CD4-positive, alpha-beta memory T cell (primary cell): Measurements from ENCODE around the gene STIM1. TPM values are rescaled to one million over a fixed set of nuclear protein-coding genes. Genes with fewer than 3 reads are reported as not detected.

Experiments used
- CTCF ChIA-PET: fragments of 350-600 bp; sonication (Branson Sonifier 250); formaldehyde crosslinking; loops from one replicate; lab custom pipeline; 2021; ENCODE audit warnings: inconsistent platforms; ENCODE audit not compliant: partially characterized antibody; lab: Charles Lee
- POLR2A ChIA-PET: fragments of 350-600 bp; sonication (Branson Sonifier 250); formaldehyde crosslinking; loops from one replicate; lab custom pipeline; 2021; ENCODE audit not compliant: partially characterized antibody; lab: Charles Lee
- DNase-seq, 5 donors: peaks; one replicate each; pipeline versions ENCODE4 v3.0.0 to v3.0.0-alpha.2; 2020 to 2022; ENCODE audit warnings: mixed read lengths in 1 of 5
- H3K27ac ChIP-seq: one replicate; pipeline ENCODE4 v1.7.0; 2013; ENCODE audit warnings: low read depth, low read length
- H3K27me3 ChIP-seq: 2 replicates; pipeline ENCODE4 v1.7.0; 2013; ENCODE audit warnings: mild to moderate bottlenecking, low read length, moderate library complexity; ENCODE audit not compliant: insufficient read depth
- H3K36me3 ChIP-seq: 2 replicates; pipeline ENCODE4 v1.7.0; 2013; ENCODE audit warnings: mild to moderate bottlenecking, low read length, moderate library complexity; ENCODE audit not compliant: insufficient read depth
- H3K4me1 ChIP-seq: 2 replicates; pipeline ENCODE4 v1.7.0; 2013; ENCODE audit warnings: mild to moderate bottlenecking, low read length, moderate library complexity; ENCODE audit not compliant: insufficient read depth
- H3K4me3 ChIP-seq, 2 donors: one replicate each; pipeline ENCODE4 v1.7.0; 2013; ENCODE audit warnings: low read length in 2 of 2, mild to moderate bottlenecking in 1 of 2
- H3K9me3 ChIP-seq, 2 donors: one replicate each; pipeline ENCODE4 v1.7.0; 2013; ENCODE audit warnings: low read length in 2 of 2, control low read depth in 1 of 2; ENCODE audit not compliant: control insufficient read depth in 1 of 2
- H3K27ac Mint-ChIP-seq, 7 donors: one replicate each; pipeline ENCODE4 v1.8.0; 2020 to 2021; ENCODE audit warnings: mixed read lengths in 7 of 7, mild to moderate bottlenecking in 6 of 7, inconsistent platforms in 3 of 7, moderate library complexity in 3 of 7
- H3K27me3 Mint-ChIP-seq, 2 donors: one replicate each; pipeline ENCODE4 v1.8.0; 2020 to 2021; ENCODE audit warnings: mixed read lengths in 2 of 2
- H3K36me3 Mint-ChIP-seq, 2 donors: one replicate each; pipeline ENCODE4 v1.8.0; 2020 to 2021; ENCODE audit warnings: mixed read lengths in 2 of 2, inconsistent platforms in 1 of 2, mild to moderate bottlenecking in 1 of 2
- H3K4me1 Mint-ChIP-seq, 4 donors: one replicate each; pipeline ENCODE4 v1.8.0; 2020 to 2021; ENCODE audit warnings: mixed read lengths in 4 of 4, mild to moderate bottlenecking in 1 of 4
- H3K4me3 Mint-ChIP-seq, 8 donors: one replicate each; pipeline ENCODE4 v1.8.0; 2020 to 2021; ENCODE audit warnings: mixed read lengths in 8 of 8, mild to moderate bottlenecking in 7 of 8, moderate library complexity in 6 of 8, inconsistent platforms in 3 of 8
- H3K9me3 Mint-ChIP-seq, 8 donors: one replicate each; pipeline ENCODE4 v1.8.0; 2020 to 2021; ENCODE audit warnings: mixed read lengths in 8 of 8, mild to moderate bottlenecking in 5 of 8, inconsistent platforms in 3 of 8, moderate library complexity in 1 of 8
- intact Hi-C: fragments of 100-400 bp; cut with micrococcal nuclease; formaldehyde crosslinking; loops from one replicate; pipeline ENCODE4 v1.15.1; 2023
- polyA plus RNA-seq, 2 donors: library from polyadenylated mRNA; unstranded; fragments of 300-500 nt; fragmentation: Illumina TruSeq; gene quantifications; one replicate each; pipeline ENCODE4 v1.2.3, GENCODE V29; 2021
- total RNA-seq, 2 experiments: library from RNA; stranded (reverse); gene quantifications; one replicate each; pipeline ENCODE4 v1.2.3, GENCODE V29; 2021

The STIM1 gene
- total and polyA plus RNA-seq, 4 experiments from 2014 or later, result 27.7 to 87.4 (median 65.5) TPM

GRCh38 chr11:3925513-3925912, 70.0 kb downstream of the STIM1 start:
- Histone ChIP-seq H3K27me3 (no peaks in the 10 kb centered on the region), H3K27ac (no peak overlapping the region), H3K4me1 (peaks cover 29% of the 10 kb centered on the region), H3K36me3 (peaks cover 4% of the 10 kb centered on the region), H3K4me3 (no peak overlapping the region), H3K9me3 (no peaks in the 10 kb centered on the region)
- no peak for DNase-seq
- Mint-ChIP-seq H3K27me3 (no peaks in the 10 kb centered on the region), H3K9me3 (no peaks in the 10 kb centered on the region), H3K4me1 (peaks cover 26 to 48% (median 38%) of the 10 kb centered on the region in 4 donors), H3K36me3 (peaks cover 2 to 10% of the 10 kb centered on the region in 2 donors), H3K4me3 (no peak overlapping the region), H3K27ac (no peak overlapping the region)
- intact Hi-C loops, result no loop called here
- ChIA-PET CTCF (interaction anchor here (1.1 to 4.0 kb wide), 9 partner anchors 11 to 148 kb away, joined by 3 to 24 read pairs (median 4); partner anchors contain the start of genes RHOG and STIM1), POLR2A (interaction anchor here (0.6 to 2.1 kb wide), 6 partner anchors 15 to 76 kb away, joined by 3 to 9 read pairs (median 3); partner anchors contain the start of gene STIM1)

DNA sequence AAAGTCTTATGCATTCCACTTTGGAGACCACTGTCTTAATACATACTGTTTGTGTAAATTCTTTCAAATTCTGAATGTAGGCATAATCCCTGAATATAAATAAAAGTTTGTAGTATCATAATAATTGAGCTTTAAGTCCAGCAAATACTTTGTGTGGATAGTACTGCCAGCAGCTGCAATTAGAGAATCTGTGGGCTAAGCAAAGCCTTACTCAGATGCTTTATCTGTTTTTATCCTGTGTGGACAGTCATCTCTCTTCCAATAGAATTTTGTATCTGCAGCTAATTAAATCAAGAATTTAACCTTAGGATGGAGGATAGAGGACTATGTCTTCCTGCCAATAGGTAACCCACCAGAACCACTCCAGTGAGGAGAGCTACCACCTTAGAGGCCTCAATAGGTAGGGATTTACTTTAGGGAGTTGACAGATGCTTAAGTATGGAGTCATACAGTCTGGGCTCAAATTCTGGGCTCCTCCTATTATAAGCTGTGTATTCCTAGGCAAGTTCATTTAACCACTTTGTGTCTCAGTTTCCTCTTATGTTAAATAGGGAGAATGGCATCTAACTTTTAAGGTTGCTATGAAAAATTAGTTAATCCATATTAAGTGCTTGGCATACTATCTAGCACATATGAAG, 71.1 kb downstream of the STIM1 start:
- H3K4me1 ChIP-seq, result peaks cover 19% of the 10 kb centered on the region
- no peaks in the 10 kb centered on the region for H3K27me3 ChIP-seq
- Mint-ChIP-seq H3K27me3 (no peaks in the 10 kb centered on the region), H3K4me3 (no peak overlapping the region), H3K4me1 (peaks cover 29 to 47% (median 36%) of the 10 kb centered on the region in 4 donors), H3K36me3 (peaks cover 2 to 15% of the 10 kb centered on the region in 2 donors), H3K27ac (peak overlapping the region in 5 of 7 donors; percentile 22 to 81 (median 61)), H3K9me3 (no peaks in the 10 kb centered on the region)
- DNase-seq, result no peak
- H3K36me3 ChIP-seq, result peaks cover 4% of the 10 kb centered on the region
- no peak overlapping the region for H3K27ac ChIP-seq
- CTCF ChIA-PET, result interaction anchor here (0.7 to 4.0 kb wide), 19 partner anchors 8 to 147 kb away, joined by 3 to 24 read pairs (median 3); partner anchors contain the start of genes RHOG and STIM1
- POLR2A ChIA-PET, result interaction anchor here (0.6 to 2.1 kb wide), 10 partner anchors 9 to 137 kb away, joined by 3 to 9 read pairs (median 3); partner anchors contain the start of gene STIM1
- no peaks in the 10 kb centered on the region for H3K9me3 ChIP-seq
- H3K4me3 ChIP-seq, result no peak overlapping the region
- intact Hi-C loops, result loop anchor here (1.0 kb wide), 1 partner anchor 146 kb away; no protein-coding TSS in a partner anchor

DNA sequence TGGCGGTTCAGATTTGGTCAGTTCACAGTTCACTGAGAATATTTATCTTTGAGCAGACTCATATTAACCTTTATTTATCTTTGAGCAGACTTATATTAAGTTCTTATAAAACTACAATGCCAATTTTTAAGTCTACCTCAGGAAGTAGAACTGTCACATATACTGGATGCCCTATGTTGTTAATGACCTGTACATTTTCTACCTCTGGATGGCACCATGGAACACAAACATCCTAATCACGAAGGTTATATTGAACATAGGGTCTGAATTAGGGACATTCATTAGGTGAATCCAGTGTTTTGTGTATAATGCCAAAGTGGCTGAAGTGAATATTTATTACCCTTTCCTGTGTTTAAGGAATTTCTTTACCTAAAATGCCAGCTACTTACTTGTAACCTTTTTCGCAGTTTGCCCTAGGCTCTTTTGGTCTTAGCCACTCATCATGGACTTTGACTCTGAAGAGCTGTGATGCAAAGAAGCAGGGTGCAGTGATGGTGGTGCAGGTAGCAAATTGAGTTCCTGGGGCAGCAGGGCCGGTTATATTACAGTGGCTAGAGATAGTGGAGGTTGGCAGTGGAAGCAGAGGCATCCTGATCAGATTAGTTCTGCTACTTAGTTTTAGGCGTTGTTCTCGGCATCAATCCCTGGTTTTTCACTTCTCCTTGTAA, 71.8 kb downstream of the STIM1 start:
- peaks cover 26 to 51% (median 33%) of the 10 kb centered on the region in 4 donors for H3K4me1 Mint-ChIP-seq

DNA sequence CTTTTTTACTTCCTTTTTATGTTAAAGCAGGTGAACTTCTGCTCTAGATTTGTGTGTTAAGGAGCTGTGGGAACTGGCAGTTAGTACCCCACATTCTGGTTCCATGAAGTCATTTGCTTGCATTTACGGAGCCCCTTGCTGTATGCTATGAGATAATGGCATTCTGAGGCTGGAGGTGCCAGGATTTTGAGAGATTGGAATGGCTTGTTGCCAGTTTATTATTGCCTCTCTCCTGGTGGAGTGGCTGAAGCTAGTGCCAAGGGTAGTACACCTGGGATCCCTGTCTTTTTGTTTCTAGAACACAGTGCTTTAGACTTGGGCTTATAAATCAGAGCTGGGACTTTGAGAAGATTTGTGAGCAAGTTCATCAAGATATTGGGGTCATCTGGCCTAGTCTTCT, 73.8 kb downstream of the STIM1 start:
- no peak overlapping the region for H3K27ac ChIP-seq
- no peaks in the 10 kb centered on the region for H3K27me3 ChIP-seq
- CTCF ChIA-PET, result interaction anchor here (2.1 kb wide), 1 partner anchor 88 kb away, joined by 4 read pairs; no protein-coding TSS in a partner anchor
- no peak for DNase-seq
- no peak overlapping the region for H3K4me3 ChIP-seq
- peaks cover 4% of the 10 kb centered on the region for H3K36me3 ChIP-seq
- H3K27ac Mint-ChIP-seq, result peak overlapping the region in 3 of 7 donors; percentile 12 to 69 (median 37)
- intact Hi-C loops, result no loop called here
- H3K27me3 Mint-ChIP-seq, result no peaks in the 10 kb centered on the region
- H3K9me3 Mint-ChIP-seq, result no peaks in the 10 kb centered on the region
- H3K36me3 Mint-ChIP-seq, result peaks cover 0 to 15% of the 10 kb centered on the region in 2 donors
- POLR2A ChIA-PET, result interaction anchor here (1.6 kb wide), 1 partner anchor 13 kb away, joined by 6 read pairs; no protein-coding TSS in a partner anchor
- H3K9me3 ChIP-seq, result no peaks in the 10 kb centered on the region
- no peak overlapping the region for H3K4me3 Mint-ChIP-seq
- H3K4me1 Mint-ChIP-seq, result peaks cover 37 to 66% (median 44%) of the 10 kb centered on the region in 4 donors
- peaks cover 35% of the 10 kb centered on the region for H3K4me1 ChIP-seq

More for the DNA sequence above, 71.8 kb downstream of the STIM1 start:
- intact Hi-C loops, result loop anchor here (1.0 kb wide), 1 partner anchor 145 kb away; no protein-coding TSS in a partner anchor
- no peak overlapping the region for H3K27ac ChIP-seq
- Mint-ChIP-seq H3K4me3 (no peak overlapping the region), H3K9me3 (no peaks in the 10 kb centered on the region), H3K36me3 (peaks cover 2 to 14% of the 10 kb centered on the region in 2 donors), H3K27ac (peak overlapping the region in 5 of 7 donors; percentile 9 to 66 (median 61)), H3K27me3 (no peaks in the 10 kb centered on the region)
- H3K36me3 ChIP-seq, result peaks cover 4% of the 10 kb centered on the region
- no peaks in the 10 kb centered on the region for H3K9me3 ChIP-seq
- H3K27me3 ChIP-seq, result no peaks in the 10 kb centered on the region
- H3K4me3 ChIP-seq, result no peak overlapping the region
- ChIA-PET CTCF (interaction anchor here (0.7 to 4.0 kb wide), 17 partner anchors 9 to 146 kb away, joined by 3 to 24 read pairs (median 4); partner anchors contain the start of genes RHOG and STIM1), POLR2A (interaction anchor here (0.6 to 2.1 kb wide), 9 partner anchors 10 to 137 kb away, joined by 3 to 9 read pairs (median 3); partner anchors contain the start of gene STIM1)
- peaks cover 18% of the 10 kb centered on the region for H3K4me1 ChIP-seq
- no peak for DNase-seq

DNA sequence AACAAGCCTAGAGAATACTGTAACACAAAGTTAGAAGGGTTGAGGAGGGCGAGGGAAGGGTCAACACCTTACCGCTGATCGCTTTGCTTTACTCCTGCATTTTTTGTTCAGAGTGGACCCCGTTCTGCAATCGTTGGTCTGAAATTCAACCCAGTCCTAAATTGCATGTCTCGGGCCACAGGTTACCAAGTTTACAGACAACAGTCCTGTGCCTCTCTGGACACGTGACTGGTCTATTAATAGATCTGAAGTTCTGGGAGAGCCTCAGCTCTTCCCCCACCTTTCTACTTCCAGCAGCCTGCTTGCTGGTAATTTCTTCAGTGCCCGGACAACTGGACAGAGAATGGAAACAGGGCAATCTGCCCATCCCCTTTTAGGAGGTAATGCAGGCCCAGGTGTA, 74.2 kb downstream of the STIM1 start:
- ChIA-PET POLR2A (interaction anchor here (0.9 to 1.6 kb wide), 3 partner anchors 12 to 88 kb away, joined by 3 to 6 read pairs (median 3); partner anchors contain the start of genes RHOG and STIM1), CTCF (interaction anchor here (1.1 to 2.2 kb wide), 3 partner anchors 14 to 143 kb away, joined by 3 to 11 read pairs (median 4); no protein-coding TSS in a partner anchor)
- Histone ChIP-seq H3K27me3 (no peaks in the 10 kb centered on the region), H3K4me3 (no peak overlapping the region), H3K27ac (no peak overlapping the region), H3K36me3 (peaks cover 4% of the 10 kb centered on the region), H3K9me3 (no peaks in the 10 kb centered on the region), H3K4me1 (peaks cover 39% of the 10 kb centered on the region)
- Mint-ChIP-seq H3K27me3 (no peaks in the 10 kb centered on the region), H3K4me3 (no peak overlapping the region), H3K36me3 (peaks cover 0 to 15% of the 10 kb centered on the region in 2 donors), H3K4me1 (peaks cover 41 to 70% (median 48%) of the 10 kb centered on the region in 4 donors), H3K27ac (peak overlapping the region in 2 of 7 donors; percentile 37 to 69), H3K9me3 (no peaks in the 10 kb centered on the region)
- DNase-seq, result no peak
- intact Hi-C loops, result no loop called here

- no peak overlapping the region for H3K4me3 ChIP-seq
- Mint-ChIP-seq H3K36me3 (peaks cover 0 to 20% of the 10 kb centered on the region in 2 donors), H3K27ac (peak overlapping the region in 2 of 7 donors; percentile 12 to 25), H3K9me3 (no peaks in the 10 kb centered on the region), H3K4me1 (peaks cover 44 to 83% (median 58%) of the 10 kb centered on the region in 4 donors), H3K27me3 (no peaks in the 10 kb centered on the region), H3K4me3 (no peak overlapping the region)
- peaks cover 49% of the 10 kb centered on the region for H3K4me1 ChIP-seq
- ChIA-PET CTCF (interaction anchor here (0.6 to 2.5 kb wide), 6 partner anchors 9 to 140 kb away, joined by 3 to 14 read pairs (median 5); partner anchors contain the start of gene STIM1), POLR2A (interaction anchor here (0.6 to 1.0 kb wide), 3 partner anchors 30 to 93 kb away, joined by 3 to 5 read pairs (median 3); partner anchors contain the start of gene STIM1)
- H3K9me3 ChIP-seq, result no peaks in the 10 kb centered on the region
- peaks cover 4% of the 10 kb centered on the region for H3K36me3 ChIP-seq
- no peak overlapping the region for H3K27ac ChIP-seq
- no peak for DNase-seq
- intact Hi-C loops, result no loop called here
- no peaks in the 10 kb centered on the region for H3K27me3 ChIP-seq
These were observed 77.2 kb downstream of the STIM1 start for GRCh38 chr11:3932698-3933097.
